ENCODE measurements around the gene CPED1. TPM values are rescaled to one million over a fixed set of nuclear protein-coding genes. Genes with fewer than 3 reads are reported as not detected.
"Not testable (repeated sequence)": the region's sequence is repeated elsewhere in the genome, so short reads cannot be mapped to it uniquely, and the experiment has no call there.

CPED1 gene
- total and polyA plus RNA-seq, 3 donors from 2014 or later: 7.4 to 13.1 (median 11.8) TPM

DNA sequence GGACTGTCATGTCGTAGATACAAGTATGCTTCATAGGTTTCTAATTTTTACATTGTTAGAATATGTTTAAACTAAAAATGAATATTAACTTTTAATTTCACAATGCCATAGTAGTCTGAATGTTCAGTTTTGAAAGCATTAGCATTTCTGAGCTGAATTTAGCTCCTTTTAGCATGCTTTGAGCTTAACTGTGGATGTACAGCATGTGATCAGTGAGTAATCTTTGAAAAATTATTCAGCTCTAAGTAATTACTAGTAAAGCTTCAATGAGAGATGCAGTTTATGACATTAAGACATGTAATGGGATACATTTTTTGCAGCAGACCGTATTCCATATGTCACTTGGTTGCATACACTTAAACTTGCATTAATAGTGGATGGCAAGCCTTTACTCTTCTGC lies 226.1 kb downstream of the CPED1 start:
- 89 to 94% methylated on average over 2 of the region's 2 CpGs for WGBS, 2 donors

DNA sequence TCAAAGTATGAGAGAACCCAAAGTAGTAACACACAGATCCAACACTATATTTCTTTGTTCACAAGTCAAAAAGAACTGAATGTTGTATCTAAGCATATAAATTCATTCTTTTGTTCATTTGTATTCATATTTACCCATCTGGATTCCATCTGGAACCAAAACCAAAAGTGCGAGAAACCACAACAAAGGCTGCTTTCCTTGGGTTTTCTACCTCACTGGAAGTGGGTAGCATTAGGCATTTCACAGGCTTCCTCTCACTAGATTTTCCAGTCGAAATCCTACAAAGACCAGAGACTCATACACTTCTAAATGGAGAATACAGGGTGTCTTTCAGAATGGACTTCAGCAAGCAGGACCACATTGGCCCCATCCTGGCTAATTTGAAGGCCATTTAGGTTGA lies 230.5 kb downstream of the CPED1 start:
- no peak overlapping the region for H3K4me3 ChIP-seq
- no peaks in the 10 kb centered on the region for H3K36me3 ChIP-seq (ENCODE audit: low read depth, missing control alignments)
- H3K27ac ChIP-seq: no peak overlapping the region
- H3K27me3 ChIP-seq: no peaks in the 10 kb centered on the region
- no peak for TF ChIP-seq POLR2A (IDR thresholded peaks at IDR 0.05)
- TF ChIP-seq, protein P1, sequence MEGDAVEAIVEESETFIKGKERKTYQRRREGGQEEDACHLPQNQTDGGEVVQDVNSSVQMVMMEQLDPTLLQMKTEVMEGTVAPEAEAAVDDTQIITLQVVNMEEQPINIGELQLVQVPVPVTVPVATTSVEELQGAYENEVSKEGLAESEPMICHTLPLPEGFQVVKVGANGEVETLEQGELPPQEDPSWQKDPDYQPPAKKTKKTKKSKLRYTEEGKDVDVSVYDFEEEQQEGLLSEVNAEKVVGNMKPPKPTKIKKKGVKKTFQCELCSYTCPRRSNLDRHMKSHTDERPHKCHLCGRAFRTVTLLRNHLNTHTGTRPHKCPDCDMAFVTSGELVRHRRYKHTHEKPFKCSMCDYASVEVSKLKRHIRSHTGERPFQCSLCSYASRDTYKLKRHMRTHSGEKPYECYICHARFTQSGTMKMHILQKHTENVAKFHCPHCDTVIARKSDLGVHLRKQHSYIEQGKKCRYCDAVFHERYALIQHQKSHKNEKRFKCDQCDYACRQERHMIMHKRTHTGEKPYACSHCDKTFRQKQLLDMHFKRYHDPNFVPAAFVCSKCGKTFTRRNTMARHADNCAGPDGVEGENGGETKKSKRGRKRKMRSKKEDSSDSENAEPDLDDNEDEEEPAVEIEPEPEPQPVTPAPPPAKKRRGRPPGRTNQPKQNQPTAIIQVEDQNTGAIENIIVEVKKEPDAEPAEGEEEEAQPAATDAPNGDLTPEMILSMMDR (IDR thresholded peaks at IDR 0.05): no peak
- intact Hi-C loops (cut with DNase I; ENCODE audit: low total_unique reads): no loop called here
- WGBS, 2 donors: 85 to 88% methylated on average over 2 of the region's 2 CpGs
- no peaks in the 10 kb centered on the region for H3K9me3 ChIP-seq
- no peak for DNase-seq
- H3K4me1 ChIP-seq: no peaks in the 10 kb centered on the region

More for the DNA sequence above, 226.1 kb downstream of the CPED1 start:
- TF ChIP-seq, protein P1 (IDR thresholded peaks at IDR 0.05): no peak
- TF ChIP-seq POLR2A (IDR thresholded peaks at IDR 0.05): no peak
- Histone ChIP-seq H3K4me3 (no peak overlapping the region), H3K36me3 (ENCODE audit: low read depth, missing control alignments) (no peaks in the 10 kb centered on the region), H3K9me3 (no peaks in the 10 kb centered on the region), H3K4me1 (no peaks in the 10 kb centered on the region), H3K27me3 (no peaks in the 10 kb centered on the region), H3K27ac (no peak overlapping the region)
- intact Hi-C loops (cut with DNase I; ENCODE audit: low total_unique reads): no loop called here
- no peak for DNase-seq

DNA sequence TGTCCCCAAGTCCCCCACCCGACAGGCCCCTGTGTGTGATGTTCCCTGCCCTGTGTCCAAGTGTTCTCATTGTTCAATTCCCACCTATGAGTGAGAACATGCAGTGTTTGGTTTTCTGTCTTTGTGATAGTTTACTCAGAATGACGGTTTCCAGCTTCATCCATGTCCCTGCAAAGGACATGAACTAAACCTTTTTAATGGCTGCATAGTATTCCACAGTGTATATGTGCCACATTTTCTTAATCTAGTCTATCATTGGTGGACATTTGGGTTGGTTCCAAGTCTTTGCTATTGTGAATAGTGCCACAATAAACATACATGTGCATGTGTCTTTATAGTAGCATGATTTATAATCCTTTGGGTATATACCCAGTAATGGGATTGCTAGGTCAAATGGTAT lies 232.6 kb downstream of the CPED1 start:
- H3K27me3 ChIP-seq; H3K4me1 ChIP-seq; H3K9me3 ChIP-seq; H3K4me3 ChIP-seq; intact Hi-C loops (cut with DNase I; ENCODE audit: low total_unique reads); H3K36me3 ChIP-seq (ENCODE audit: low read depth, missing control alignments); H3K27ac ChIP-seq; DNase-seq: not testable (repeated sequence)
- WGBS, 2 donors: 91 to 96% methylated on average over 2 of the region's 2 CpGs

DNA sequence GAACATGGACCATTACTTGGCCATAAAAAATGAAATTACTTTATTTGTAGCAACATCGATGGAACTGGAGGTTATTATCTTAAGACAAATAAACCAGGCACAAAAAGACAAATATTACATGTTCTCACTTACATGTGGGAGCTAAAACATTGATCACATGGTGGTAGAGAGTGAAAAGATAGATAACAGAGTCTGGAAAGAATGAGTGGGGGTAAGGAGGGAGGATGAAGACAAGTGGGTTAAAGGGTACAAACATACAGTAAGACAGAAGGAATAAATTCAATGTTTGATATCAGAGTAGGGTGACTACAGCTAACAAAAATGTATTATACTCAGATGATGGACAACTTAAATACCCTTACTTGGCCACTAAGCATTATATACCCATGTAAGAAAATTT lies 240.3 kb downstream of the CPED1 start:
- Histone ChIP-seq H3K4me1 (no peaks in the 10 kb centered on the region), H3K9me3 (no peaks in the 10 kb centered on the region), H3K27ac (no peak overlapping the region), H3K36me3 (ENCODE audit: low read depth, missing control alignments) (no peaks in the 10 kb centered on the region), H3K27me3 (no peaks in the 10 kb centered on the region), H3K4me3 (no peak overlapping the region)
- DNase-seq: no peak
- intact Hi-C loops (cut with DNase I; ENCODE audit: low total_unique reads): no loop called here
- 78% methylated on average over 1 of the region's 1 CpG for WGBS, 2 donors
- TF ChIP-seq, protein P1 (IDR thresholded peaks at IDR 0.05): no peak
- no peak for TF ChIP-seq POLR2A (IDR thresholded peaks at IDR 0.05)

DNA sequence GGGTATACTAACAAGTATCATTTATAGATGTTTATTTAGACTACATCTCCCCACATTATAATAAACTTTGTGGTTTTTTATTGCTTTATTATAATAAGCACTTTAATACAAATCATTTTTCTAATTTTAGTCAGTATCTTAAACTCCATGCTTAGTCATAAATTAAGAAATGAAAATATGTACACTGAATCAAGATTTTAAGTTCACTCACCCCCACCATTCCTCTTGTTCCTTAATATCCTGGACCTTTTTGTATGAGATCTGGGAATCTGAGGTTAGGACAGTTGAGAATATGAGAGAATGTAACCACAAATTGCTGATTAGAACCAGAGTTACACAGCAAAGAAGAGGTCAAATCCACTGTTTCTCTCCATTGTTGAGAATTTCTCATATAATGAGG lies 246.7 kb downstream of the CPED1 start:
- Histone ChIP-seq H3K9me3 (no peaks in the 10 kb centered on the region), H3K36me3 (ENCODE audit: low read depth, missing control alignments) (no peaks in the 10 kb centered on the region), H3K4me1 (no peaks in the 10 kb centered on the region), H3K4me3 (no peak overlapping the region), H3K27ac (no peak overlapping the region), H3K27me3 (no peaks in the 10 kb centered on the region)
- DNase-seq: no peak
- intact Hi-C loops (cut with DNase I; ENCODE audit: low total_unique reads): no loop called here
- TF ChIP-seq POLR2A (IDR thresholded peaks at IDR 0.05): no peak
- TF ChIP-seq, protein P1 (IDR thresholded peaks at IDR 0.05): no peak

All from testis (tissue), 3 donors.